Measurements from ENCODE around the gene CYP27A1. TPM values are rescaled to one million over a fixed set of nuclear protein-coding genes. Genes with fewer than 3 reads are reported as not detected.

Gene CYP27A1
- total and polyA plus RNA-seq, 2 of the 4 experiments (the other 2 are of a cell fraction), result 5.2 to 5.3 TPM

DNA sequence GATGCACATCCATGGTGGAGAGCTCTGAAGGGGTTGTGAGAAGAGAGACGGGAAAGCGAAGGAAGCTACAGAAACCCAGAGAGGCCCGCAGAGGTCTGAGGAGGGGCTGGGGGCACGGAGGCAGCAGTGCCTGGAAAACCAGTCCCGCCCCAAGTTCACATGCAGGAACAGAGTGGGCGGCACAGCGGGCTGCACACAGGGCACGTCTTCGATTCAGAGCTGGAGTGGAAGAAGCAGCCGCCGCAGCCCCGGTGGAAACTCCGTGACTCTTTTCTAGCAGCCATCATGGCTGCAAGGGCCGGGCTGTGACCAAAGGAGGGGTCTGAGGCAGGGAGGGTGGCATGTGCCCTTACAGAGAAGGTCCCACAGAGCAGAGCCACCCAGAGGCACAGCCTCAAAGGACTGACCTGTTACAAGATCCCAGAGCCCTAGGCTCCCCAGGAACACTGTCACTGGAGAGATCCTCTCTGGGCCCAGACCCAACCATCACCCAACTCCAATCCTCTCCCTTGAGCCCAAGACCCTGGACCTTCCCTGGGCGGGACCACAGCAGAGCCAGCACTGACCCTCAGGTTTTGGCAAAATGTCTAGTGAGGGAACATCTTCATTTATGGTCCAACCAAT, 38.9 kb downstream of the CYP27A1 start:
- H3K79me1 ChIP-seq (ENCODE audit: low read depth in 1 of 2, low read length in 2 of 2), result no peaks in the 10 kb centered on the region
- POLR2A ChIA-PET (ENCODE audit: unreplicated experiment), result no interaction called here
- no TSS peak for BruUV-seq (replicated peaks)
- H2BK120ac ChIP-seq (ENCODE audit: low read depth, low read length), result no peak overlapping the region
- H2AFZ ChIP-seq (replicated peaks; ENCODE audit: low read length, poor library complexity), result peak overlapping the region; percentile 0
- no peak overlapping the region for H4K91ac ChIP-seq (ENCODE audit: insufficient read depth, low read depth, low read length)
- intact Hi-C loops (cut with micrococcal nuclease) (no loop called here), in situ Hi-C loops (cut with MboI; ENCODE audit: low sequenced_read_pairs) (no loop called here), dilution Hi-C loops (cut with HindIII; ENCODE audit: low sequenced_read_pairs, unreplicated experiment) (no loop called here)
- no peak for ATAC-seq (ENCODE audit: low read depth)
- H3K14ac ChIP-seq (replicated peaks; ENCODE audit: low read depth, low read length), result no peak overlapping the region
- H3K4me3 ChIP-seq (ENCODE audit: insufficient read depth, low read depth, low read length), result no peak overlapping the region
- no peak overlapping the region for H4K8ac ChIP-seq (ENCODE audit: low read depth in 2 of 2, low read length in 2 of 2)
- WGBS, 2 experiments (ENCODE audit: extremely low coverage in 2 of 2, insufficient read length in 1 of 2), result 97% methylated on average over 8 of the region's 15 CpGs; no CpG with 5 or more reads in 1 of the 2 experiments
- CTCF ChIA-PET, result no interaction called here
- no peak overlapping the region for H2BK20ac ChIP-seq (ENCODE audit: low read depth, low read length)
- peaks cover 9% of the 10 kb centered on the region for H3K27me3 ChIP-seq (ENCODE audit: control insufficient read depth, insufficient read depth, low read length)
- H3K36me3 ChIP-seq (ENCODE audit: control insufficient read depth, insufficient read depth, low read length), result peaks cover 4% of the 10 kb centered on the region
- no peak overlapping the region for H3K27ac ChIP-seq (ENCODE audit: insufficient read depth, low read length)
- peaks cover 2% of the 10 kb centered on the region; the same call in 1 of the 2 replicates for H3K4me1 ChIP-seq (ENCODE audit: control insufficient read depth, insufficient read depth, low read length)
- no peak overlapping the region for H2BK5ac ChIP-seq (ENCODE audit: low read depth, low read length, poor library complexity, severe bottlenecking)
- DNase-seq, result no peak
- no peak for TF ChIP-seq RCOR1 (IDR thresholded peaks at IDR 0.05; ENCODE audit: insufficient replicate concordance, low read length)
- no peak for TF ChIP-seq MXI1 (IDR thresholded peaks at IDR 0.05; ENCODE audit: borderline replicate concordance, low read depth, low read length)
- no peak for TF ChIP-seq SMC3 (IDR thresholded peaks at IDR 0.05; ENCODE audit: low read depth, low read length)
- TF ChIP-seq NFE2L2 (IDR thresholded peaks at IDR 0.05; ENCODE audit: low read depth, low read length), result no peak
- TF ChIP-seq CHD1 (IDR thresholded peaks at IDR 0.05; ENCODE audit: low read depth, low read length), result no peak
- TF ChIP-seq FOS (IDR thresholded peaks at IDR 0.05; ENCODE audit: low read depth, low read length), result no peak
- TF ChIP-seq RAD21 (IDR thresholded peaks at IDR 0.05; ENCODE audit: low read length), result no peak
- no peak overlapping the region for H2BK15ac ChIP-seq (ENCODE audit: low read depth, low read length)
- no peak overlapping the region for H3K4ac ChIP-seq (ENCODE audit: low read depth, low read length)
- H3K23ac ChIP-seq (ENCODE audit: low read depth, low read length), result no peak overlapping the region
- H3K9me1 ChIP-seq (ENCODE audit: insufficient read depth, low read length), result no peaks in the 10 kb centered on the region
- no peak overlapping the region for H3K4me2 ChIP-seq (ENCODE audit: low read depth, low read length)
- peak overlapping the region; percentile 58 for H2AK9ac ChIP-seq (replicated peaks; ENCODE audit: low read depth, low read length, poor library complexity)
- no peak overlapping the region for H3K18ac ChIP-seq (ENCODE audit: low read depth, low read length)
- no peak overlapping the region for H3K56ac ChIP-seq (ENCODE audit: extremely low read depth, insufficient read depth, low read length)
- H4K5ac ChIP-seq (ENCODE audit: low read depth, low read length), result no peak overlapping the region
- H4K20me1 ChIP-seq (ENCODE audit: insufficient read depth, low read length), result no peaks in the 10 kb centered on the region
- peak overlapping the region; percentile 43; the same call in 1 of the 2 replicates for H2AK5ac ChIP-seq (ENCODE audit: low read depth, low read length)
- H3K9me3 ChIP-seq (ENCODE audit: control insufficient read depth, insufficient read depth, low read length), result no peaks in the 10 kb centered on the region
- H3K9ac ChIP-seq (ENCODE audit: low read depth, low read length), result no peak overlapping the region

Measured in IMR-90 (cell line).